Stimulated activated CD8-positive, alpha-beta memory T cell treated with anti-CD3 and anti-CD28 coated beads, Interleukin-15, amount 100 ng/mL, for 48 hours (primary cell): Measurements from ENCODE around the gene CAMTA1.

ENCODE experiments used
- DNase-seq, 2 donors: peaks; one replicate each; pipeline ENCODE4 v3.0.0-alpha.2; 2020; ENCODE audit warnings: low read depth in 2 of 2

The CAMTA1 gene

GRCh38 chr1:7474143-7474490 is 688.9 kb downstream of the CAMTA1 start:
- DNase-seq = no peak

GRCh38 chr1:7474786-7475502 is 689.7 kb downstream of the CAMTA1 start:
- DNase-seq = no peak

- DNase-seq = no peak
Observed at GRCh38 chr1:7475691-7476090, 690.4 kb downstream of the CAMTA1 start.

GRCh38 chr1:7476402-7476801 is 691.1 kb downstream of the CAMTA1 start:
- DNase-seq = no peak

GRCh38 chr1:7476861-7477547 is 691.8 kb downstream of the CAMTA1 start:
- DNase-seq = no peak

- no peak for DNase-seq
Observed at GRCh38 chr1:7477593-7477992, 692.3 kb downstream of the CAMTA1 start.

GRCh38 chr1:7478142-7478790 is 693.0 kb downstream of the CAMTA1 start:
- no peak for DNase-seq

GRCh38 chr1:7478809-7479499 is 693.7 kb downstream of the CAMTA1 start:
- peak in 1 of 2 donors; percentile 4 for DNase-seq

GRCh38 chr1:7479571-7479970 is 694.3 kb downstream of the CAMTA1 start:
- no peak for DNase-seq

GRCh38 chr1:7481194-7481593 is 695.9 kb downstream of the CAMTA1 start:
- DNase-seq = no peak

GRCh38 chr1:7482077-7482476 is 696.8 kb downstream of the CAMTA1 start:
- no peak for DNase-seq

- no peak for DNase-seq
Observed at GRCh38 chr1:7482772-7483495, 697.7 kb downstream of the CAMTA1 start.

- DNase-seq = no peak
Observed at GRCh38 chr1:7483634-7484383, 698.6 kb downstream of the CAMTA1 start.

- DNase-seq = no peak
Observed at GRCh38 chr1:7485086-7485780, 700.0 kb downstream of the CAMTA1 start.

- DNase-seq = no peak
Observed at GRCh38 chr1:7485826-7486225, 700.6 kb downstream of the CAMTA1 start.

GRCh38 chr1:7487766-7488474 is 702.7 kb downstream of the CAMTA1 start:
- no peak for DNase-seq

GRCh38 chr1:7488475-7488842 is 703.2 kb downstream of the CAMTA1 start:
- no peak for DNase-seq

GRCh38 chr1:7489586-7489985 is 704.3 kb downstream of the CAMTA1 start:
- no peak for DNase-seq

- DNase-seq = no peak
Observed at GRCh38 chr1:7490576-7490975, 705.3 kb downstream of the CAMTA1 start.
